Activated CD8-positive, alpha-beta memory T cell treated with anti-CD3 and anti-CD28 coated beads, Interleukin-2, amount 10 ng/mL, durations not matched to agents 7 days and 5 days (primary cell): ENCODE data around the gene TMEM106A. TPM values are rescaled to one million over a fixed set of nuclear protein-coding genes. Genes with fewer than 3 reads are reported as not detected.
"Not testable (repeated sequence)": the region's sequence is repeated elsewhere in the genome, so short reads cannot be mapped to it uniquely, and the experiment has no call there.

Experiments
- ATAC-seq: fragments of 150-1000 bp; cut with Tn5 transposase; one replicate; pipeline ENCODE4 v1.10.0; 2021; ENCODE audit warnings: moderate library complexity
- CTCF ChIA-PET: fragments of 350-600 bp; sonication (Branson Sonifier 250); formaldehyde crosslinking; loops from one replicate; lab custom pipeline; 2021; ENCODE audit warnings: antibody characterized with exemption; lab: Charles Lee
- DNase-seq: peaks from one replicate; pipeline ENCODE4 v3.0.0-alpha.2; 2020
- H3K27ac Mint-ChIP-seq: one replicate; pipeline ENCODE4 v1.8.0; 2021; ENCODE audit warnings: mild to moderate bottlenecking, mixed read lengths
- H3K27me3 Mint-ChIP-seq: one replicate; pipeline ENCODE4 v1.8.0; 2021; ENCODE audit warnings: mixed read lengths
- H3K36me3 Mint-ChIP-seq: one replicate; pipeline ENCODE4 v1.8.0; 2021; ENCODE audit warnings: mild to moderate bottlenecking, mixed read lengths
- H3K4me1 Mint-ChIP-seq: one replicate; pipeline ENCODE4 v1.8.0; 2021; ENCODE audit warnings: mixed read lengths
- H3K4me3 Mint-ChIP-seq: one replicate; pipeline ENCODE4 v1.8.0; 2021; ENCODE audit warnings: mild to moderate bottlenecking, moderate library complexity, mixed read lengths
- H3K9me3 Mint-ChIP-seq: one replicate; pipeline ENCODE4 v1.8.0; 2022; ENCODE audit warnings: low read depth, mixed read lengths
- total RNA-seq, 2 experiments: library from RNA; stranded (reverse); gene quantifications; one replicate each; pipeline ENCODE4 v1.2.3, GENCODE V29; 2021

The TMEM106A gene
- total RNA-seq, 2 experiments from 2014 or later, result 13.8 to 23.1 TPM

DNA sequence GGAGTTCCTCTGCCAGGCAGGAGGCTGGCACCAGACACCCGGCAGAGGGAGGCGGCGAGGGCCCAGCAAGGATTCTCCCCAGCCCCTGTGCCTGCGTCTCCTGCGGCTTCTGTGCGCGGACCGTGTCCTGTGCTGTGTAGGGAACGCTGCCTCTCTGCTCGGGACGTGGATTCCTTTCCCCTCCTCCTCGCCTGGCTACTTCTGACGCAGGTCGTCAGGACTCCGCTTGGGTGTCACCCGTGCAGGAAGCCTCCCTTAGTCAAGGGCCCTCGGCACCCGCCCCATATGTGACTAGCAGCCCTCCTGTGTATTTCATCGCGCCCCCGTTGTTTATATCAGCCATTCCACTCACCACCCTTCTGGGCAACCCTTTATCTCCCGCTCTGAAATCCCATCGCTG, 34.8 kb downstream of the TMEM106A start:
- H3K4me1 Mint-ChIP-seq, CTCF ChIA-PET, H3K36me3 Mint-ChIP-seq, DNase-seq, H3K27ac Mint-ChIP-seq, H3K9me3 Mint-ChIP-seq, H3K27me3 Mint-ChIP-seq, H3K4me3 Mint-ChIP-seq, ATAC-seq: not testable (repeated sequence)

Other genes starting within 250 kb of the TMEM106A start
- 10 to 100 TPM; 34.1 to 41.9 TPM for gene AARSD1, start 247.4 kb upstream of the TMEM106A start, total RNA-seq
- under 1 TPM in 1 of 2 experiments, not detected in 1; 0.30 TPM for gene PTGES3L, start 231.8 kb upstream of the TMEM106A start, total RNA-seq
- gene RUNDC1, start 231.3 kb upstream of the TMEM106A start, total RNA-seq, result 10 to 100 TPM; 16.9 to 17.4 TPM
- 100 to 1,000 TPM; 889 to 934 TPM for gene RPL27, start 213.5 kb upstream of the TMEM106A start, total RNA-seq
- gene IFI35, start 205.1 kb upstream of the TMEM106A start, total RNA-seq, result 100 to 1,000 TPM; 125 to 175 TPM
- 10 to 100 TPM; 10.7 to 16.8 TPM for gene VAT1, start 189.5 kb upstream of the TMEM106A start, total RNA-seq
- gene RND2, start 186.6 kb upstream of the TMEM106A start, total RNA-seq, result not detected
- gene BRCA1, start 86.5 kb upstream of the TMEM106A start, total RNA-seq, result 100 to 1,000 TPM in 1 of 2 experiments, 10 to 100 TPM in 1; 84.3 to 102 TPM
- 10 to 100 TPM; 46.0 to 53.0 TPM for gene NBR1, start 40.7 kb upstream of the TMEM106A start, total RNA-seq
- gene CCDC200, start 16.7 kb downstream of the TMEM106A start, total RNA-seq, result not detected
- 1,000 to 10,000 TPM; 3,839 to 7,603 TPM for gene RNU2-1, start 22.1 kb downstream of the TMEM106A start, total RNA-seq
- gene ARL4D, start 187.1 kb downstream of the TMEM106A start, total RNA-seq, result 1 to 10 TPM; 2.5 to 3.2 TPM